GM11168 (cell line): ENCODE results near the gene KCNQ1OT1.

ENCODE experiments used
- in situ Hi-C: fragments of 300-500 bp; cut with MboI; formaldehyde crosslinking; loops from one replicate; pipeline ENCODE4 v1.12.0; 2022; ENCODE audit warnings: low sequenced_read_pairs; ENCODE audit not compliant: unreplicated experiment

Gene KCNQ1OT1

GRCh38 chr11:2704356-2704755 lies 4.6 kb upstream of the KCNQ1OT1 start:
- in situ Hi-C loops, result no loop called here

DNA sequence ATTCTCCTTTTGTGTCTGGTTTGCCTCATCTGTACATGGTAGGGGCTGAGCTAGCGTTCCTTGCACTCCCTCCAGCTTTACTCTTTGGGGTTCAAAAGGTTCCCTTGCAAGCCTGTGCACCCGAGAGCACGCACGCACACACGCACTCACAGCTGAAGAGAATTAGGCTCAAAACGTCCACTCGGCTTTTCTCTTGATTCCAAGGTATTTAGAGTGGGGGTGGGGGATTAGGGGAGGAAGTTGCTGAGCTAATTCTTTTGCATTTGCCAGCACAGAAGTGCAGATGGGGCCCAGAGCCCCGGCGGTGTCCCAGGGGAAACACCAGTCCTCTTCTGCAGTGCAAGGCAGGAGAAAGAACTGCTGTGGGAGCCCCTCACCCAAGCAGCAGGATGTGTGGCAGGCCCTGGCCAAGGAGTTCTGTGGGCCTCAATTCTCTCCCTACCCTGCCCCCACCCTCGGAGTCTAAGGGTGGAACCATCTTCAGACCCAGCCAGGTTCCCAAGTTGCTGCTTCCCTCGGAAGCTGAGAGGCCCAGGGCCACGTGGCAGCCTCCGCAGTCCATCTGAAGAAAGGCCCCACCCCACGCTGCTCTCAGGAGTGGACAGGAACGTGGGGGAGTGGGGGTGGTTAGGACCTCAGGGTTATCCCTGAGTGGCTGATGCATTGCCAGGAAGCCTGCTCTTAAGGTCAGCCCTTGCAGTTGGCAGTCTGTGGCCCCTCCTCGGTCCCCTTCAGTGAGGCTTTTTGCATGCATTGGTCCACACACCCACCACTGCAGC lies 3.8 kb upstream of the KCNQ1OT1 start:
- in situ Hi-C loops, result no loop called here

- in situ Hi-C loops, result no loop called here
Observed at GRCh38 chr11:2702771-2703362, 3.1 kb upstream of the KCNQ1OT1 start.

DNA sequence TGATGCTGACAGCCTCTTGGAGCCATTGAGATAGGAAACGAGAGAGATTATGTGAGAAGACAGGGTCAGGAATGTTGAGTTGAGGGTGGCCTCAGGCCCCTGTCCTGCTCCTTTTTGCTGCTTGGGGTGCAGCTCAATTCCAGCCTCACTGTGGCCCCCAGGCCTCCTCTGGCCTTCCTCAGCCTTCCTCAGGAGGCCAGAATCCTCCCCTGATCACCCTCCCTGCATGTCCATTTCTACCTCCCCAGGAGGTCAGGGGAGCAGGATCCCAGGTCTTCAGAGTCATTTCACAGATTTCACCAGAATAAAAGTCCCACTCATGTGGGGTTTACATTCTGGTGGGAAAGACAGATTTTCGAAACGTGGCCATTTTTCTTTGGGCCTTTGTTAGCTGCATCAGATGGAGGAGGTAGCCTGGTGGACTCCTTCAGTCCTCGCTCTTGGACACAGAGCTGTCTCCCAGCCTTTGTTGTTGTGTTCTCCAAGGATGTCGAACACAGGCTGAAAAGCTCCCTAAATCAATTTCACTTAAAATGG lies 2.2 kb upstream of the KCNQ1OT1 start:
- in situ Hi-C loops, result no loop called here

GRCh38 chr11:2701230-2701629 lies 1.4 kb upstream of the KCNQ1OT1 start:
- in situ Hi-C loops, result no loop called here

DNA sequence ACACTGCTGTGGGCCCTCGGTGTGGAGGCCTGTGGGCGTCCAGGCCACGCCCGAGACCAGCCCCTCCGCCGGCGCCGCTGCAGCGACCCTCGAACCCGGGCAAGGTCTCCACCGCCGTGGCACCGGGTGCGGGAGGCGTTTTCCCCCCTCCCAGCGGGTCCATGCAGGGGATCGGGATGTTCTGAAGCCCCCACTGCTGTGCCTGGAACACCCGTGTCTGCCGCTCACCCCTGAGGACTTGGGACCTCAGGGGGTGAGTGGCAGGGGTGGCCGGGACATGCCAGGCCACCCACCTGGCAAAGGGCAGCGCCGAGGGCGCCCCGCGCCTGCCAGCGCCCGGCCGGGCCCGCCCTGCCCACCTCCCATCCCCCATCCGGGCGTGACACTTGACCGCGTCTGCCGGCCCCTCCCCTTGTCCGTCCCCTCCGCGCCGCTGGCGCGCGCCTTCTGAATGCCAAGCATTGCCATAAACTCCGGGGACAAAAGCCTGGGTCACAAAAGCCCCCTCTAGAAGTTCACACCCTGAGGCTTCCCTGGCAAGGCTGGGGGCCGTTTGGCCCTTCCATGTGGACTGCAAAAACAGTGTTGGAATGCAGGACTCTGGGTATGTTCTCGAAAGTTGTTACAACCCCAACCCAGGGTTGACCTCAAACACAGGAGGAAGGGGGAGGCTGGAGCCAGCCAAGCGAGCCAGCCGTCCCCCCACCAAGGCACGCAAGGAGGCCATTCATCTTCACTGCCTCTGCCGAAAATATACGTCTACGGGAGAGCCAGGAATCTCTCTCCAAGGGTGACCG lies 819 bp upstream of the KCNQ1OT1 start:
- in situ Hi-C loops, result no loop called here

DNA sequence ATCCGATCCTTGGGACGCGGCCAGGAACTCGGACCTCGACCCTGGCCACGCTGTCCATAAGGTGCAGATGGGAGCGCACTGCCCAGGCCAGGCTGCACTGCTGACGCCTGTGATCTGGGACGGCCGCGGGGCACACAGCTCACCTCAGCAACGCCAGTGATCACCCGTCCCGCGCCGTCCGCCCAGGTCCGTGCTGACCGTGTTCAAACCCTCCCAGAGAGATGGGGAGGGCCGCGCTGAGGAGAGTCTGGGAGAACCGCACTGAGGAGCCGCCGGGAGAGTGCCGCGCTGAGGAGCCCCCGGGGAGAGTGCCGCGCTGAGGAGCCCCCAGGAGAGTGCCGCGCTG lies 636 bp downstream of the KCNQ1OT1 start:
- in situ Hi-C loops, result no loop called here

- in situ Hi-C loops, result no loop called here
Observed at GRCh38 chr11:2698386-2699184, 1.2 kb downstream of the KCNQ1OT1 start.

DNA sequence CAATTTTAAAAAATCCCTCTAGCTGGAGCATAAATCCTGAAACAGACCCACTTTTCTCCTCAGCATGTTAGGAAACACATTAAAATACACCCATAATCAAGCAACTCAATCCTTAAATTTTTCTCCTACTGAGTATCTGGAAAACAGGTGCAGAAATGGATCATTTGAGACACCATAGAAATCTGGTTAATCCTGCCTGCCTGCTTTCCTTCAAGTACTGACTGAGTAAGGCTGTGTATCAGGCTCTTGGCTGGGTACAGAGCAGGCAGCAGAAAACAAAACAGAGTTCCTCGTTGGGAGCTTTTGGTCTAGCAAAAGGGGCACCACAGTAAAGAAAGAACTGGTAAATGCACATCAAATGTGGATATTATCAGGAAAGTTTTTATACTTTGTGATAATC lies 1.9 kb downstream of the KCNQ1OT1 start:
- in situ Hi-C loops, result no loop called here

GRCh38 chr11:2696455-2696854 lies 3.3 kb downstream of the KCNQ1OT1 start:
- in situ Hi-C loops, result no loop called here

GRCh38 chr11:2694995-2695939 lies 4.5 kb downstream of the KCNQ1OT1 start:
- in situ Hi-C loops, result no loop called here

DNA sequence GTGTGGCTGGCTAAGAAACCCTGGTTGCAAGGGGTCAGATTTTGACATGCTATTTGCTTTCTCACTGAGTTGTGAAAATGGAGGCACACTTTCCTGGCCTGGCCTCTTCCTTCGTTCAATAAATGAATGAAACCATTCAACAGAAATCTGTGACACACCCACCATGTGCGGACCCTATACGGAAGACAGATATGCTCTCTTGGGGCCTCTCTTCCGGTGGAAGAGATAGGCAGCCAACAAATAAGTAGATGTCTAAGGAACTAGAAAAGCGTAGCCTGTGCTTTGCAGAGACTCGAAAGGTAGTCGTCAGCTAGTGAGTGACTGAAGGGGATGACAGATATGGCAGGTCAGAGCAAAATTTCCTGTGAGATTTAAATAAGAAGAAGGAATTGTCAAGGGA lies 5.3 kb downstream of the KCNQ1OT1 start:
- in situ Hi-C loops, result no loop called here

- in situ Hi-C loops, result no loop called here
Observed at GRCh38 chr11:2693271-2694261, 6.2 kb downstream of the KCNQ1OT1 start.

- in situ Hi-C loops, result no loop called here
Observed at GRCh38 chr11:2691991-2692875, 7.6 kb downstream of the KCNQ1OT1 start.

DNA sequence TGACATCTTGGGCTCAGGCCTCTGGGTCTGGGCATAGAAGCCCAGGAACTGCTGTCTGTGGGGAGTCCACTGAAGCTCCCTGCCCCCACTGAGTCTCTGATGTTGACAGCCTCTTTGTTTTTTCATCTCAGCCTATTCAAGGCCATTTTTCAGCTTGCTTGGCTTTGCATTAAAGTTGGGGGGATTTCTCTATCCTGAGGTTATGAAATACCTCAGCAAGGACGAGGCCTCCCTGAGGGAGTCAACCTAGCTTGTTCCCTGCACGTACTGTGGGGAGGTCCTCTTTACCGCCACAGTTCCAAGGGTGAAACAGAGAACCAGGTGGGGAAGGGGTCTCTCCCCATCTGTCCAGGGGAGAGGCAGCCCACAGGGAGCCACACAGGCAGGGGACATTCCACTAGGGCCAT lies 8.4 kb downstream of the KCNQ1OT1 start:
- in situ Hi-C loops, result no loop called here

- in situ Hi-C loops, result no loop called here
Observed at GRCh38 chr11:2690596-2691354, 9.0 kb downstream of the KCNQ1OT1 start.
